Measurements from ENCODE around the gene CEP290.

GRCh38 chr12:88179436-88180014 is 37.6 kb upstream of the CEP290 start:
- TF ChIP-seq CTCF (IDR thresholded peaks at IDR 0.05 in 8 of 11, conservative IDR thresholded peaks at IDR 0.05 in 3 of 11) (no peak), POLR2A (IDR thresholded peaks at IDR 0.05) (no peak)

All from spleen (tissue), 7 donors.